Fibroblast of pulmonary artery (primary cell): Measurements from ENCODE around the gene DSG2.

Source experiments
- DNase-seq: peaks from one replicate; pipeline ENCODE4 v3.0.0-alpha.2; 2010; ENCODE audit warnings: low read depth
- H3K4me3 ChIP-seq: replicated peaks from 2 replicates; pipeline ENCODE4 v1.5.1; 2011; ENCODE audit warnings: low read depth, mild to moderate bottlenecking, control low read depth, low read length, moderate library complexity
- CTCF ChIP-seq: IDR thresholded peaks from 2 replicates; pipeline ENCODE4 v1.5.1; 2011; ENCODE audit warnings: mild to moderate bottlenecking, control low read depth, low read length, inconsistent platforms; ENCODE audit errors: missing control alignments

The DSG2 gene

GRCh38 chr18:31526374-31526773 is 28.4 kb downstream of the DSG2 start:
- no peak for DNase-seq
- TF ChIP-seq CTCF = no peak
- no peak overlapping the region for H3K4me3 ChIP-seq

GRCh38 chr18:31533236-31533635 is 35.3 kb downstream of the DSG2 start:
- no peak for DNase-seq
- TF ChIP-seq CTCF = no peak
- no peak overlapping the region for H3K4me3 ChIP-seq

GRCh38 chr18:31538837-31539236 is 40.9 kb downstream of the DSG2 start:
- TF ChIP-seq CTCF = no peak
- no peak for DNase-seq
- H3K4me3 ChIP-seq = no peak overlapping the region

GRCh38 chr18:31546476-31546875 is 48.5 kb downstream of the DSG2 start:
- DNase-seq = no peak
- no peak for TF ChIP-seq CTCF

GRCh38 chr18:31548853-31549252 is 50.9 kb downstream of the DSG2 start:
- no peak overlapping the region for H3K4me3 ChIP-seq
- no peak for TF ChIP-seq CTCF
- no peak for DNase-seq

More at GRCh38 chr18:31546476-31546875, 48.5 kb downstream of the DSG2 start:
- H3K4me3 ChIP-seq = no peak overlapping the region

GRCh38 chr18:31549416-31549815 is 51.4 kb downstream of the DSG2 start:
- TF ChIP-seq CTCF = no peak
- DNase-seq = no peak
- no peak overlapping the region for H3K4me3 ChIP-seq

GRCh38 chr18:31551883-31552282 is 53.9 kb downstream of the DSG2 start:
- DNase-seq = no peak
- TF ChIP-seq CTCF = no peak
- no peak overlapping the region for H3K4me3 ChIP-seq
